HepG2 (cell line): ENCODE data around the gene ACSF3. TPM values are rescaled to one million over a fixed set of nuclear protein-coding genes. Genes with fewer than 3 reads are reported as not detected.

Source experiments
- AGO2 ChIP-seq: fragments of 200-400 bp; formaldehyde crosslinking; optimal IDR thresholded peaks from 2 replicates; pipeline ENCODE3; 2017; ENCODE audit warnings: mild to moderate bottlenecking, low read depth, low read length, moderate library complexity
- HDAC1 ChIP-seq: sonication (generic); formaldehyde crosslinking; IDR thresholded peaks from 2 replicates; pipeline ENCODE4 v1.5.1; 2020; ENCODE audit warnings: mild to moderate bottlenecking, missing genetic modification reagents
- ISL2 ChIP-seq: sonication (generic); formaldehyde crosslinking; IDR thresholded peaks from 2 replicates; pipeline ENCODE4 v1.5.0; 2020; ENCODE audit warnings: missing genetic modification reagents
- KDM5B ChIP-seq: sonication (generic); formaldehyde crosslinking; IDR thresholded peaks from 2 replicates; pipeline ENCODE4 v1.4.0; 2020; ENCODE audit warnings: missing genetic modification reagents, mild to moderate bottlenecking, borderline replicate concordance
- MBNL3 ChIP-seq: fragments of 250-450 bp; sonication (Bioruptor Pico); conservative IDR thresholded peaks from 2 replicates; pipeline ENCODE4 v1.8.0; 2022; ENCODE audit warnings: mild to moderate bottlenecking, inconsistent platforms
- PLRG1 ChIP-seq: fragments of 450-650 bp; conservative IDR thresholded peaks from 2 replicates; pipeline ENCODE4 v1.6.1; 2016
- SP140L ChIP-seq: sonication (generic); formaldehyde crosslinking; IDR thresholded peaks from 2 replicates; pipeline ENCODE4 v1.4.0; 2020; ENCODE audit warnings: missing genetic modification reagents, borderline replicate concordance
- TBX3 ChIP-seq: fragments of 450-650 bp; IDR thresholded peaks from 2 replicates; pipeline ENCODE4 v1.6.1; 2017; ENCODE audit warnings: antibody characterized with exemption, mild to moderate bottlenecking, inconsistent platforms, borderline replicate concordance
- TCF7L2 ChIP-seq: IDR thresholded peaks from 2 replicates; pipeline ENCODE4 v1.6.1; 2011; ENCODE audit warnings: mild to moderate bottlenecking, low read depth, low read length, moderate library complexity
- U2AF1 ChIP-seq: fragments of 200-400 bp; formaldehyde crosslinking; optimal IDR thresholded peaks from 2 replicates; pipeline ENCODE3; 2017; ENCODE audit warnings: mild to moderate bottlenecking, low read depth, low read length
- ZBTB8A ChIP-seq: sonication (generic); formaldehyde crosslinking; IDR thresholded peaks from 2 replicates; pipeline ENCODE4 v1.4.0; 2020; ENCODE audit warnings: mild to moderate bottlenecking, low read depth, missing genetic modification reagents, borderline replicate concordance
- ZC3H13 ChIP-seq: sonication (generic); formaldehyde crosslinking; IDR thresholded peaks from 2 replicates; pipeline ENCODE4 v1.8.1; 2023; ENCODE audit warnings: mild to moderate bottlenecking, missing genetic modification reagents, moderate library complexity
- ZNF142 ChIP-seq: sonication (generic); formaldehyde crosslinking; IDR thresholded peaks from 2 replicates; pipeline ENCODE4 v1.4.0; 2020; ENCODE audit warnings: missing genetic modification reagents
- ZNF530 ChIP-seq: sonication (generic); formaldehyde crosslinking; IDR thresholded peaks from 2 replicates; pipeline ENCODE4 v1.5.0; 2020; ENCODE audit warnings: low read depth, mild to moderate bottlenecking, missing genetic modification reagents
- ZNF549 ChIP-seq: sonication (generic); formaldehyde crosslinking; IDR thresholded peaks from 2 replicates; pipeline ENCODE4 v1.5.0; 2020; ENCODE audit warnings: missing genetic modification reagents
- ZNF687 ChIP-seq: sonication (generic); formaldehyde crosslinking; IDR thresholded peaks from 2 replicates; pipeline ENCODE4 v1.5.1; 2020; ENCODE audit warnings: mild to moderate bottlenecking, missing genetic modification reagents, moderate library complexity
- ZNF839 ChIP-seq: sonication (generic); formaldehyde crosslinking; IDR thresholded peaks from 2 replicates; pipeline ENCODE4 v1.4.0; 2020; ENCODE audit warnings: missing genetic modification reagents, mild to moderate bottlenecking, borderline replicate concordance
- polyA plus RNA-seq, 8 experiments: library from polyadenylated mRNA; depleted of rRNA in 3 of 8; stranded (reverse) in 7 of 8; unstranded in 1 of 8; fragments of >200 nt; fragmentation: Illumina TruSeq in 4 of 8; extraction: Trizol in 4 of 8; gene quantifications; 2 replicates each; pipeline versions ENCODE4 v1.2.1 to v1.2.3, GENCODE V29; 2011 to 2016; ENCODE audit warnings: low read depth in 4 of 8, missing spikeins in 1 of 8, mixed read lengths in 1 of 8; ENCODE audit not compliant: insufficient read depth in 1 of 8
- total RNA-seq, 5 experiments: library from RNA; depleted of rRNA; stranded (reverse); fragments of >200 nt; fragmentation: Illumina TruSeq; extraction: Trizol; gene quantifications; 2 replicates each; pipeline ENCODE4 v1.2.3, GENCODE V29; 2016; ENCODE audit warnings: low read depth in 1 of 5
- TF ChIP-seq, protein P1 (sequence below): fragments of 450-650 bp; IDR thresholded peaks from 2 replicates; pipeline ENCODE4 v1.6.1; 2016

Gene ACSF3
- total and polyA plus RNA-seq, 2 of the 13 experiments (the other 11 are each of a cell fraction or from before 2014, with no cell fraction given), result 14.9 to 30.6 TPM

DNA sequence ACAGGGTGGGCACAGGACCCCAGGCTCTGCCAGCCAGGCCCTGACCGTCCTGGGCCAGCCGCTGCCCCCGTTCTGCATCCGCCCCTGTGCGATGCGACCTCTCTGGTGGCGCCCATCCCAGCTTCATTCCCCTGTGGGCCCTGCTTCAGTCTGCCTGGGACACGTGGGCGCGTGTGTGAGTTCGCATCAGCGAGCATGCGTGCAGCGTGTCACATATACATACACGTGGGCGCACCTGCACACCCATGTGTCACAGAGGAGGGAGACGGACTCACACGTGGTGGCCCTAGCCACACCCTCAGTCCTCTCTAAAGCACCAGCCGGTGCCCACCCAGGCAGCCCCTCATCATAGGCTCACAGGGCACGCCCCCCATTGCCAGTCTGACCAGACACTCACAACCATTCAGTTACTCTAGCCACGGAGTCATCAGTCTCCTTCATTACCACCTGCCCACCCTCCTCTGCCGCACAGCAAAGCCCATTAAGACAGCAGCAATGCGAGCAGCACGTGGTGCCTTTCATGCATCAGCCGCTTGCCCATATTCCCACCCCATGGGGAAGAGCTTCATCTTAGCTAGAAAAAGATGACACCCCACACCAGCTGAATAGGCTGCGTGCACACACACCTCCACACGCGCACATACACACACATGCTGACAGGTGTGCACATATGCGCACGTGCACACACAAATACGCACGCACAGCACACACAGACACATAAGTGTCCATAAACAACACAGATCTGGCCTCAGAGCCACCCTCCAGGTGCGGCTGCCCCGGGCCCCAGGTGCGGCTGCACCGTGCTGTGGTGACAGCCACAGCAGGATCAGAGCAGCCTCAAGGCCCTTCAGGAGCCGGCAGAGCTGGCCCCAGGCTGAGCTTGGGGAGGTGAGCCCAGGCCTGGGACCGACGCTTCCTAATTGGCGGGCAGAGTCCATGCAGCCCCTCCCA is 68.4 kb downstream of the ACSF3 start (continued):
- no peak for TF ChIP-seq MBNL3 (CRISPR knock-in tag)
- no peak for TF ChIP-seq ZNF142 (CRISPR knock-in tag)
- TF ChIP-seq, protein P1, sequence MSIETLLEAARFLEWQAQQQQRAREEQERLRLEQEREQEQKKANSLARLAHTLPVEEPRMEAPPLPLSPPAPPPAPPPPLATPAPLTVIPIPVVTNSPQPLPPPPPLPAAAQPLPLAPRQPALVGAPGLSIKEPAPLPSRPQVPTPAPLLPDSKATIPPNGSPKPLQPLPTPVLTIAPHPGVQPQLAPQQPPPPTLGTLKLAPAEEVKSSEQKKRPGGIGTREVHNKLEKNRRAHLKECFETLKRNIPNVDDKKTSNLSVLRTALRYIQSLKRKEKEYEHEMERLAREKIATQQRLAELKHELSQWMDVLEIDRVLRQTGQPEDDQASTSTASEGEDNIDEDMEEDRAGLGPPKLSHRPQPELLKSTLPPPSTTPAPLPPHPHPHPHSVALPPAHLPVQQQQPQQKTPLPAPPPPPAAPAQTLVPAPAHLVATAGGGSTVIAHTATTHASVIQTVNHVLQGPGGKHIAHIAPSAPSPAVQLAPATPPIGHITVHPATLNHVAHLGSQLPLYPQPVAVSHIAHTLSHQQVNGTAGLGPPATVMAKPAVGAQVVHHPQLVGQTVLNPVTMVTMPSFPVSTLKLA, result peak; percentile 95
- TF ChIP-seq TCF7L2, result no peak
- no peak for TF ChIP-seq ZNF839 (CRISPR knock-in tag)
- TF ChIP-seq ZNF549 (CRISPR knock-in tag), result no peak
- TF ChIP-seq ISL2 (CRISPR knock-in tag), result no peak
- no peak for TF ChIP-seq U2AF1
- TF ChIP-seq ZNF530 (CRISPR knock-in tag), result no peak
- no peak for TF ChIP-seq SP140L (CRISPR knock-in tag)
- TF ChIP-seq KDM5B, result 0 out of 2 replicates have a peak, but pooled peaks have one; percentile 52
- TF ChIP-seq TBX3, result 0 out of 2 replicates have a peak, but pooled peaks have one; percentile 18
- TF ChIP-seq ZC3H13 (CRISPR knock-in tag), result no peak
- peak; percentile 53; the same call in 1 of the 2 replicates for TF ChIP-seq ZNF687 (CRISPR knock-in tag)
- no peak for TF ChIP-seq ZBTB8A (CRISPR knock-in tag)
- no peak for TF ChIP-seq HDAC1 (CRISPR knock-in tag)
- no peak for TF ChIP-seq PLRG1
- no peak for TF ChIP-seq AGO2
